ENCODE data around the gene KIF22. TPM values are rescaled to one million over a fixed set of nuclear protein-coding genes. Genes with fewer than 3 reads are reported as not detected.
"Not testable (repeated sequence)": the region's sequence is repeated elsewhere in the genome, so short reads cannot be mapped to it uniquely, and the experiment has no call there.

Gene KIF22
- total RNA-seq, 1 donor from 2014 or later: 40.7 TPM

DNA sequence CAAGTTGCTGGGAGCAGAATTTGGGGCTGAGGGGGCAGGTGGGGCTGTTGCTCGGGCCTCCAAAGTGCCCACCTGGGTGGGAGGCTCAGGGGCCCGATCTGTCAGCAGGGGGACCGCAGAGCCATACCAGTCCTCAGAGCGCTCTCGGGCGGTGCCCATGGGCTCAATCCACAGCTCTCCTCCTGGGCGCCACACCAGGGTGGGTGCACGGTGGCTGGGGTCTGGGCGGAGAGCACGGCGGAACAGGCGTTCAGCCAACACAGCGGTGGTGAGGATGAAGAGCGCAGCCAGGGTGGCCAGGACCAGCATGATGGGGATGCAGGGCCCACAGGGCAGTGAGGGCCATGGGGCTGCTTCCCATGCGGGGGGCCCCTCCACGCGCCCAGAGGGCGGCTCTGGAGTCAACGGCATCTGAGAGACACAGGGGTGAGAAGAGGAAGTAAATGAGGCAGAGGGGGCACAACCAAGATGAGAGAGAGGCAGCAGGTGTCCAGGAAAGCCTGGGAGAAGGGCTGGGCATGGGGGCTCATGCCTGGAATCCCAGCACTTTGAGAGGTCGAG, 45.9 kb upstream of the KIF22 start:
- Mint-ChIP-seq H3K9me3 (ENCODE audit: unreplicated experiment) (no peaks in the 10 kb centered on the region), H3K4me1 (ENCODE audit: unreplicated experiment) (peaks cover 3% of the 10 kb centered on the region), H3K27me3 (ENCODE audit: unreplicated experiment) (peaks cover 5% of the 10 kb centered on the region), H3K27ac (ENCODE audit: unreplicated experiment) (no peak overlapping the region), H3K36me3 (ENCODE audit: low read depth, unreplicated experiment) (peaks cover 4% of the 10 kb centered on the region), H3K4me3 (ENCODE audit: unreplicated experiment) (no peak overlapping the region)
- TF ChIP-seq, protein P1, sequence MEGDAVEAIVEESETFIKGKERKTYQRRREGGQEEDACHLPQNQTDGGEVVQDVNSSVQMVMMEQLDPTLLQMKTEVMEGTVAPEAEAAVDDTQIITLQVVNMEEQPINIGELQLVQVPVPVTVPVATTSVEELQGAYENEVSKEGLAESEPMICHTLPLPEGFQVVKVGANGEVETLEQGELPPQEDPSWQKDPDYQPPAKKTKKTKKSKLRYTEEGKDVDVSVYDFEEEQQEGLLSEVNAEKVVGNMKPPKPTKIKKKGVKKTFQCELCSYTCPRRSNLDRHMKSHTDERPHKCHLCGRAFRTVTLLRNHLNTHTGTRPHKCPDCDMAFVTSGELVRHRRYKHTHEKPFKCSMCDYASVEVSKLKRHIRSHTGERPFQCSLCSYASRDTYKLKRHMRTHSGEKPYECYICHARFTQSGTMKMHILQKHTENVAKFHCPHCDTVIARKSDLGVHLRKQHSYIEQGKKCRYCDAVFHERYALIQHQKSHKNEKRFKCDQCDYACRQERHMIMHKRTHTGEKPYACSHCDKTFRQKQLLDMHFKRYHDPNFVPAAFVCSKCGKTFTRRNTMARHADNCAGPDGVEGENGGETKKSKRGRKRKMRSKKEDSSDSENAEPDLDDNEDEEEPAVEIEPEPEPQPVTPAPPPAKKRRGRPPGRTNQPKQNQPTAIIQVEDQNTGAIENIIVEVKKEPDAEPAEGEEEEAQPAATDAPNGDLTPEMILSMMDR (IDR thresholded peaks at IDR 0.05; ENCODE audit: unreplicated experiment): no peak
- DNase-seq (ENCODE audit: low spot score): no peak

DNA sequence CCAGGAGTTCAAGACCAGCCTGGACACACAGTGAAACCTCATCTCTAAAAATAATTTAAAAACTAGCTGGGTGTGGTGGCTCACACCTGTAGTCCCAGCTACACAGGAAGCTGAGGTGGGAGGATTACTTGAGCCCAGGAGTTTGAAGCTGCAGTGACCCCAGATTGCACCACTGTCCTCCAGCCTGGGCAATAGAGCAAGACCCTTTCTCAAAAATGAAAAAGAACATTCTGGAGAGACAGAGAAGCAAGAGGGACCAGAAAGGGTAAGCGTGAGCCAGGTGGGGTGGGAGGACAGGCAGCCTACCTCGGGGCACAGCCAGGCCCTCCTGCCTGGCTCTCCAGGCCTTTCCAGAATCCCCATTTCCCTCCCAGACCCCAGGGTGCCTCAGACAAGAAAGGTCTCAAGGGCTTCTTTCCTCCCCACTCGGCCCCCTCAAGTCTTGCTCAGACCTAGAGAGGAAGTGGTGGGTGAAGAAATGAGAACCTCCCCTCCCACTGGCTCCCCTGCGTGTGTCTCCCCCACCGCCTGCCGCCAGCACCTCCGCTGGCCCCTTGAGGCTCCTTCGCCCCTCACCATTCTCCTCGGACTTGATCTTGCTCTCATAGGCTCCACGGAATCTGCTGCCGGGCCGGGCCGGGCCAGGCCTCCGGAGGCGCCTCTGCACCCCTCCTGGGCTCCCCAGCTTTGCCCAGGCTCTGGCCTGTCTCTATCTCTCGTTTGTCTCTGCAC, 45.3 kb upstream of the KIF22 start:
- Mint-ChIP-seq H3K4me1 (ENCODE audit: unreplicated experiment) (no peaks in the 10 kb centered on the region), H3K27ac (ENCODE audit: unreplicated experiment) (no peak overlapping the region), H3K9me3 (ENCODE audit: unreplicated experiment) (no peaks in the 10 kb centered on the region), H3K36me3 (ENCODE audit: low read depth, unreplicated experiment) (peaks cover 4% of the 10 kb centered on the region), H3K27me3 (ENCODE audit: unreplicated experiment) (peaks cover 5% of the 10 kb centered on the region), H3K4me3 (ENCODE audit: unreplicated experiment) (no peak overlapping the region)
- DNase-seq (ENCODE audit: low spot score): no peak
- TF ChIP-seq, protein P1 (IDR thresholded peaks at IDR 0.05; ENCODE audit: unreplicated experiment): no peak

DNA sequence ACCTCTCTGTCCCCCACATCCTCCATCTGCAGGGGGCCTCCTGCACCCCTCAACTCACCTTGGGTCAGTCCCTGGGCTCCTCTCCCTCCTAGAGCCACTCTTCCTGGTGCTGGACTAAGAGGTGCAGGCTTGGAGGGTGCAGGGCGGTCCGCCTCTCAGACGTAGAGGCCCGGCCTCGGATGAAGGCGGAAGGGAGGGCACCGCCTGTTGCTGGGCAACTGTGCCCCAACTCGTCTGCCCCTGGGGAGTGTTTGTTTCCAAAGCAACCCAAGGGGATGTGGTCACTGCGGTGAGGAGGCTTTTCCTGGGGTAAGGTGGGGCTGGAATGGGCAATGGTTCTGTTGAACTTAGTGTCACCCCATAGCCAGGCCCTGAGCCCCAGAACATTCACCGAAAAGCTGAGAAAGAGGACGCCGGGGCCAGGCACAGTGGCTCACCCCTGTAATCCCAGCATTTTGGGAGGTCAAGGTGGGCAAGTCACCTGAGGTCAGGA, 44.7 kb upstream of the KIF22 start, which contains the start of gene C16orf54:
TSS of gene C16orf54 (minus strand) at position 138 of the 493 bp plus-strand sequence. CDS start 1,039 bp downstream, outside the sequence.
- H3K9me3 Mint-ChIP-seq (ENCODE audit: unreplicated experiment): no peaks in the 10 kb centered on the region
- TF ChIP-seq, protein P1 (IDR thresholded peaks at IDR 0.05; ENCODE audit: unreplicated experiment): no peak
- peaks cover 4% of the 10 kb centered on the region for H3K36me3 Mint-ChIP-seq (ENCODE audit: low read depth, unreplicated experiment)
- no peak within 1 kb of the TSS for H3K27ac Mint-ChIP-seq (ENCODE audit: unreplicated experiment)
- peaks cover 5% of the 10 kb centered on the region for H3K27me3 Mint-ChIP-seq (ENCODE audit: unreplicated experiment)
- no peak for DNase-seq (ENCODE audit: low spot score)
- H3K4me3 Mint-ChIP-seq (ENCODE audit: unreplicated experiment): peak within 1 kb of the TSS; percentile 37
- no peaks in the 10 kb centered on the region for H3K4me1 Mint-ChIP-seq (ENCODE audit: unreplicated experiment)

DNA sequence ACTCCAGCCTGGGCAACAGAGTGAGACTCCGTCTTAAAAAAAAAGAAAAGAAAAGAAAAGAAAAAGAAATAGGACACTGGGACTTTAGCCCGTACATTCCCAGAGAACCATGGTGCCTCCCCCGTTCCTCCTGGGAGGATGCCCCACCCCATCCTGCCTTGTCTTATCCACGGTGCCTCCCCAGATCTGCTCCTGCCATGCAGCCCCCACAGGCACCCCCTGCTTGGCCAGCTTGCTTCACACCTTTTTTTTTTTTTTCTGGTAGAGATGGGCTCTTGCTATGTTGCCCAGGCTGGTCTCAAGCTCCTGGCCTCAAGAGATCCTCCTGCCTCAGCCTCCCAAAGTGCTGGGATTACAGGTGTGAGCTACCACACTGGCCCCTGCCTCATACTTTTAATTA, 44.0 kb upstream of the KIF22 start:
- H3K36me3 Mint-ChIP-seq (ENCODE audit: low read depth, unreplicated experiment); H3K4me1 Mint-ChIP-seq (ENCODE audit: unreplicated experiment); DNase-seq (ENCODE audit: low spot score); H3K4me3 Mint-ChIP-seq (ENCODE audit: unreplicated experiment); H3K27ac Mint-ChIP-seq (ENCODE audit: unreplicated experiment); H3K27me3 Mint-ChIP-seq (ENCODE audit: unreplicated experiment); H3K9me3 Mint-ChIP-seq (ENCODE audit: unreplicated experiment): not testable (repeated sequence)

DNA sequence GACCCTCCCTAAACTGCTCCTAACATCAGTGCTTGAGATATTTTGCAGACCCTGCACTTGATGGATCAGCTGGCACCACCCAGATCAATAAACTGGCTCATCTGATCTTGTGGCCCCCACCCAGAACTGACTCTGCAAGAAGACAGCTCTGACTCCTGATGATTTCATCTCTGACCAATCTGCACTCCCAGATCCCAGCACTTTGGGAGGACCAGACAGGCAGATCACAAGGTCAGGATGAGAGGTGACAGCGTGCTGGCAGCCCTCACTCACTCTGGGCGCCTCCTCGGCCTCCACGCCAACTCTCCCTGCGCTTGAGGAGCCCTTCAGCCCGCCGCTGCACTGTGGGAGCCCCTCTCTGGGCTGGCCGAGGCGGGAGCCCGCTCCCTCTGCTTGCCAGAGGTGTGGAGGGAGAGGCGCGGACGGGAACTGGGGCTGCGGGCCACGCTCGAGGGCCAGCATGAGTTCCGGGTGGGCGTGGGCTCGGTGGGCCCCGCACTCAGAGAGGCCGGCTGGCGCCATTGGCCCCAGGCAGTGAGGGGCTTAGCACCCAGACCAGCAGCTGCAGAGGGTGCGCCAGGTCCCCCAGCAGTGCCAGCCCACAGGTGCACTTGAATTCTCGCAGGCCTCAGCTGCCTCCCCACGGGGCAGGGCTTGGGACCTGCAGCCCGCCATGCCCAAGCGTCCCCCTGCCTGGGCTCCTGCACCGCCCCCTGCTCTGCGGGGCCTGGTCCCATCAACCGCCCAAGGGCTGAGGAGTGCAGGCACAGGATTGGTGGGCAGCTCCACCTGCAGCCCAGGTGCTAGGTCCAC, 42.4 kb upstream of the KIF22 start:
- H3K4me1 Mint-ChIP-seq (ENCODE audit: unreplicated experiment): no peaks in the 10 kb centered on the region
- TF ChIP-seq, protein P1 (IDR thresholded peaks at IDR 0.05; ENCODE audit: unreplicated experiment): no peak
- H3K27me3 Mint-ChIP-seq (ENCODE audit: unreplicated experiment): peaks cover 5% of the 10 kb centered on the region
- H3K9me3 Mint-ChIP-seq (ENCODE audit: unreplicated experiment): no peaks in the 10 kb centered on the region
- no peak overlapping the region for H3K4me3 Mint-ChIP-seq (ENCODE audit: unreplicated experiment)
- no peak overlapping the region for H3K27ac Mint-ChIP-seq (ENCODE audit: unreplicated experiment)
- no peak for DNase-seq (ENCODE audit: low spot score)
- peaks cover 4% of the 10 kb centered on the region for H3K36me3 Mint-ChIP-seq (ENCODE audit: low read depth, unreplicated experiment)

DNA sequence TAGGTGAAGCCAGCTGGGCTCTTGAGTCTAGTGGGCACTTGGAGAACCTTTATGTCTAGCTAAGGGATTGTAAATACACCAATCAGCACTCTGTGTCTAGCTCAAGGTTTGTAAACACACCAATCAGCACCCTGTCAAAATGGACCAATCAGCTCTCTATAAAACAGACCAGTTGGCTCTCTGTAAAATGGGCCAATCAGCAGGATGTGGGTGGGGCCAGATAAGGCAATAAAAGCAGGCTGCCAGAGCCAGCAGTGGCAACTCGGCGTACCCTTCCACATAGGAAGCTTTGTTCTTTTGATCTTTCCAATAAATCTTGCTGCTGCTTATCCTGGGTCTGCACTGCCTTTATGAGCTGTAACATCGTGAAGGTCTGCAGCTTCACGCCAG, 41.8 kb upstream of the KIF22 start:
- not testable (repeated sequence) for H3K4me1 Mint-ChIP-seq (ENCODE audit: unreplicated experiment); H3K9me3 Mint-ChIP-seq (ENCODE audit: unreplicated experiment); H3K27ac Mint-ChIP-seq (ENCODE audit: unreplicated experiment); H3K27me3 Mint-ChIP-seq (ENCODE audit: unreplicated experiment); DNase-seq (ENCODE audit: low spot score); H3K4me3 Mint-ChIP-seq (ENCODE audit: unreplicated experiment); H3K36me3 Mint-ChIP-seq (ENCODE audit: low read depth, unreplicated experiment)
